GM23338 (cell line): ENCODE measurements around the gene RPTOR. TPM values are rescaled to one million over a fixed set of nuclear protein-coding genes. Genes with fewer than 3 reads are reported as not detected.

Source experiments
- ATAC-seq: fragments of 200-7000 bp; cut with Tn5 transposase; 3 replicates; pipeline ENCODE4 v1.9.1; 2020
- DNase-seq: peaks from one replicate; pipeline ENCODE4 v3.0.0-alpha.2; 2015; ENCODE audit warnings: low spot score
- H2AFZ ChIP-seq: fragments of 200-600 bp; sonication (generic); 2 replicates; pipeline ENCODE4 v1.8.0; 2016; ENCODE audit warnings: antibody characterized with exemption, mild to moderate bottlenecking, moderate library complexity
- H3F3A ChIP-seq: fragments of 200-600 bp; sonication (generic); replicated peaks from 2 replicates; pipeline ENCODE4 v1.8.0; 2017; ENCODE audit warnings: antibody characterized with exemption, mixed run types, low read depth
- H3K27ac ChIP-seq: fragments of 200-600 bp; sonication (generic); 2 replicates; pipeline ENCODE4 v1.6.1; 2016; ENCODE audit warnings: low read depth
- H3K27me3 ChIP-seq: fragments of 200-600 bp; sonication (generic); 2 replicates; pipeline ENCODE4 v1.8.0; 2016; ENCODE audit warnings: mild to moderate bottlenecking, mixed run types, moderate library complexity; ENCODE audit not compliant: insufficient read depth
- H3K36me3 ChIP-seq: fragments of 200-600 bp; sonication (generic); 2 replicates; pipeline ENCODE4 v1.8.0; 2016; ENCODE audit warnings: mild to moderate bottlenecking; ENCODE audit not compliant: insufficient read depth
- H3K4me1 ChIP-seq: fragments of 200-600 bp; sonication (generic); 2 replicates; pipeline ENCODE4 v1.8.0; 2016; ENCODE audit warnings: mild to moderate bottlenecking, moderate library complexity; ENCODE audit not compliant: insufficient read depth
- H3K4me2 ChIP-seq: fragments of 200-600 bp; sonication (generic); 2 replicates; pipeline ENCODE4 v1.7.1; 2017; ENCODE audit warnings: mixed run types
- H3K4me3 ChIP-seq: fragments of 200-600 bp; sonication (generic); 2 replicates; pipeline ENCODE4 v1.6.1; 2016; ENCODE audit warnings: mixed run types
- H3K79me2 ChIP-seq: fragments of 200-600 bp; sonication (generic); replicated peaks from 2 replicates; pipeline ENCODE4 v1.8.0; 2017; ENCODE audit warnings: mild to moderate bottlenecking; ENCODE audit not compliant: insufficient read depth
- H3K9me2 ChIP-seq: fragments of 200-600 bp; sonication (generic); 2 replicates; pipeline ENCODE4 v1.8.0; 2017; ENCODE audit not compliant: insufficient read depth
- H4K20me1 ChIP-seq: fragments of 200-600 bp; sonication (generic); replicated peaks from 2 replicates; pipeline ENCODE4 v1.8.0; 2017; ENCODE audit warnings: mild to moderate bottlenecking; ENCODE audit not compliant: insufficient read depth
- H3K27ac Mint-ChIP-seq: 2 replicates; pipeline ENCODE4 v1.8.0; 2020; ENCODE audit warnings: inconsistent platforms, mild to moderate bottlenecking, moderate library complexity, mixed read lengths
- H3K27me3 Mint-ChIP-seq: 3 replicates; pipeline ENCODE4 v1.8.0; 2022; ENCODE audit warnings: low read depth, mild to moderate bottlenecking, moderate library complexity, mixed read lengths, inconsistent platforms; ENCODE audit not compliant: insufficient read depth, poor library complexity
- H3K36me3 Mint-ChIP-seq: 3 replicates; pipeline ENCODE4 v1.8.0; 2021; ENCODE audit warnings: low read depth, mild to moderate bottlenecking, inconsistent platforms, moderate library complexity, mixed read lengths
- H3K4me1 Mint-ChIP-seq: 3 replicates; pipeline ENCODE4 v1.8.0; 2020; ENCODE audit warnings: mild to moderate bottlenecking, inconsistent platforms, mixed read lengths
- H3K4me3 Mint-ChIP-seq: 3 replicates; pipeline ENCODE4 v1.8.0; 2021; ENCODE audit warnings: moderate library complexity, mild to moderate bottlenecking, inconsistent platforms, mixed read lengths
- H3K9me3 Mint-ChIP-seq: 3 replicates; pipeline ENCODE4 v1.8.0; 2020; ENCODE audit warnings: moderate library complexity, mild to moderate bottlenecking, inconsistent platforms, mixed read lengths
- CREB1 ChIP-seq: fragments of 250-450 bp; sonication (Bioruptor Pico); IDR thresholded peaks from 2 replicates; pipeline ENCODE4 v1.5.0; 2020; ENCODE audit warnings: low read depth, mild to moderate bottlenecking, moderate library complexity
- EZH2 ChIP-seq: fragments of 200-600 bp; sonication (generic); IDR thresholded peaks from one replicate; pipeline ENCODE4 v1.8.0; 2017; ENCODE audit warnings: antibody characterized with exemption, mild to moderate bottlenecking, low read depth; ENCODE audit not compliant: unreplicated experiment
- EZH2phosphoT487 ChIP-seq: fragments of 200-600 bp; sonication (generic); IDR thresholded peaks from one replicate; pipeline ENCODE4 v1.8.1; 2018; ENCODE audit warnings: antibody characterized with exemption; ENCODE audit not compliant: unreplicated experiment
- JUNB ChIP-seq: IDR thresholded peaks from one replicate; pipeline ENCODE4 v1.6.1; 2016; ENCODE audit warnings: antibody characterized with exemption; ENCODE audit not compliant: unreplicated experiment
- NANOG ChIP-seq: IDR thresholded peaks from 2 replicates; pipeline ENCODE4 v1.6.1; 2016; ENCODE audit warnings: antibody characterized with exemption, borderline replicate concordance
- POLR2AphosphoS5 ChIP-seq: IDR thresholded peaks from 2 replicates; pipeline ENCODE4 v1.6.1; 2016; ENCODE audit warnings: antibody characterized with exemption, low read depth
- STAT1 ChIP-seq: IDR thresholded peaks from one replicate; pipeline ENCODE4 v1.6.1; 2016; ENCODE audit warnings: antibody characterized with exemption; ENCODE audit not compliant: unreplicated experiment
- ZNF114 ChIP-seq: fragments of 250-450 bp; sonication (Bioruptor Pico); IDR thresholded peaks from 2 replicates; pipeline ENCODE4 v1.5.0; 2020; ENCODE audit warnings: mild to moderate bottlenecking, moderate library complexity
- ZNF331 ChIP-seq: fragments of 250-450 bp; sonication (Bioruptor Pico); IDR thresholded peaks from 2 replicates; pipeline ENCODE4 v1.5.0; 2020; ENCODE audit warnings: low read depth, mild to moderate bottlenecking, moderate library complexity
- polyA plus RNA-seq: library from polyadenylated mRNA; unstranded; fragments of >200 nt; fragmentation: Nextera tagmentation; extraction: Ambion mirVana; gene quantifications from 2 replicates; pipeline ENCODE4 v1.2.1, GENCODE V29; 2016
- total RNA-seq: library from RNA; depleted of rRNA; stranded (reverse); fragments of >200 nt; shearing (Covaris generic); gene quantifications from 2 replicates; pipeline ENCODE4 v1.2.3, GENCODE V29; 2014
- TF ChIP-seq, protein P1 (sequence below), 2 experiments: fragments of 200-600 bp in 1 of 2; sonication (generic) in 1 of 2; conservative IDR thresholded peaks; 2 replicates each; pipeline versions ENCODE4 v1.5.1 to v1.6.1; 2016 to 2017; ENCODE audit warnings: antibody characterized with exemption in 2 of 2, low read depth in 2 of 2, mild to moderate bottlenecking in 2 of 2, moderate library complexity in 1 of 2
- TF ChIP-seq, protein P2 (sequence below): fragments of 250-450 bp; sonication (Bioruptor Pico); IDR thresholded peaks from 2 replicates; pipeline ENCODE4 v1.5.0; 2020; ENCODE audit warnings: mild to moderate bottlenecking, moderate library complexity
- TF ChIP-seq, protein P3 (sequence below): IDR thresholded peaks from one replicate; pipeline ENCODE4 v1.6.1; 2018; ENCODE audit warnings: antibody characterized with exemption; ENCODE audit not compliant: unreplicated experiment
- TF ChIP-seq, protein P4 (sequence below): IDR thresholded peaks from 2 replicates; pipeline ENCODE4 v1.6.1; 2016; ENCODE audit warnings: antibody characterized with exemption

The RPTOR gene
- total and polyA plus RNA-seq, 2 experiments from 2014 or later = 9.5 to 38.0 TPM

DNA sequence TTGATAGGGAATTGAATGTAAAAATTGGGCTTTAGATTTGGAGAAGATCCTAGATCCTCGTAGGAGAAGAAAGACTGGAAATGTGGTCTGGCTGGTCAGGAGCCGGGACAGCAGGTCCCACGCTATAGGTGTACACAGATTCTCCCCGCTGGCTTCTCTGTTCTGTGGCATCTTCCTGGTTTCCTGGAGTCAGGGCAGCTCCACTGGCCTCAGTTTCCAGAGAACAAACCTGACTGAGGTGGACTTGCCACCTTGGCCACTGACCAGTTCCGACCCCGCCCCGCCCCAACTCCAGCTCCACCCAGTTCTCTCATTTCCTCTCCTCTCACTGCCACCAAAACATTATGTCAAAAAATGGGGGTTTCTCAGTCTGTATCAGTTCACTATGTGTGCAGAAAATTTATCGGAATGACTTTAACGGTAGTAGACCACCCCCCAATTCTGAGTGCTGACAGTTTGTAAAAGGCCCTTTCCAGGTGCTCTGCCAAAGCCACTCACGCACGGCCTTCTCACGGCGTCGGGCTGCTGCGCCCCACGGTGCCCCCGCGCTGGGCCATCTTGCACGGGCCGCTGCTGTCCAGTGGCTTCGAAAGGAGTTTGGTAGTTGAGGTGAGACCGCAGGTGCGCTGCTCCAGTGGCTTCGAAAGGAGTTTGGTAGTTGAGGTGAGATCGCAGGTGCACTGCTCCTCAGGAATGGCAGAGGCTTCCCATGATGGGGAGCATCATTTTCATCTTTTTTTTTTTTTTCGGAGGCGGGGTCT lies 285.6 kb downstream of the RPTOR start:
- peaks cover 4% of the 10 kb centered on the region; the same call in 1 of the 3 replicates for H3K36me3 Mint-ChIP-seq
- H3K9me3 Mint-ChIP-seq = no peaks in the 10 kb centered on the region
- Histone ChIP-seq H3F3A (0 out of 2 replicates have a peak, but pooled peaks cover 13% of the 10 kb centered on the region), H3K4me2 (no peak overlapping the region), H3K4me1 (peaks cover 22% of the 10 kb centered on the region), H2AFZ (no peak overlapping the region), H4K20me1 (no peaks in the 10 kb centered on the region; the same call in 1 of the 2 replicates), H3K36me3 (no peaks in the 10 kb centered on the region), H3K4me3 (no peak overlapping the region), H3K27ac (no peak overlapping the region), H3K27me3 (no peaks in the 10 kb centered on the region), H3K79me2 (no peaks in the 10 kb centered on the region; the same call in 1 of the 2 replicates), H3K9me2 (no peaks in the 10 kb centered on the region)
- no peak overlapping the region for H3K4me3 Mint-ChIP-seq
- peaks cover 21% of the 10 kb centered on the region for H3K27me3 Mint-ChIP-seq
- DNase-seq = no peak
- H3K4me1 Mint-ChIP-seq = peaks cover 58% of the 10 kb centered on the region
- TF ChIP-seq NANOG (no peak), JUNB (no peak), ZNF331 (CRISPR knock-in tag) (no peak), ZNF114 (no peak), EZH2 (no peak), CREB1 (CRISPR knock-in tag) (no peak), STAT1 (no peak), POLR2AphosphoS5 (no peak), EZH2phosphoT487 (no peak)
- TF ChIP-seq, protein P1, sequence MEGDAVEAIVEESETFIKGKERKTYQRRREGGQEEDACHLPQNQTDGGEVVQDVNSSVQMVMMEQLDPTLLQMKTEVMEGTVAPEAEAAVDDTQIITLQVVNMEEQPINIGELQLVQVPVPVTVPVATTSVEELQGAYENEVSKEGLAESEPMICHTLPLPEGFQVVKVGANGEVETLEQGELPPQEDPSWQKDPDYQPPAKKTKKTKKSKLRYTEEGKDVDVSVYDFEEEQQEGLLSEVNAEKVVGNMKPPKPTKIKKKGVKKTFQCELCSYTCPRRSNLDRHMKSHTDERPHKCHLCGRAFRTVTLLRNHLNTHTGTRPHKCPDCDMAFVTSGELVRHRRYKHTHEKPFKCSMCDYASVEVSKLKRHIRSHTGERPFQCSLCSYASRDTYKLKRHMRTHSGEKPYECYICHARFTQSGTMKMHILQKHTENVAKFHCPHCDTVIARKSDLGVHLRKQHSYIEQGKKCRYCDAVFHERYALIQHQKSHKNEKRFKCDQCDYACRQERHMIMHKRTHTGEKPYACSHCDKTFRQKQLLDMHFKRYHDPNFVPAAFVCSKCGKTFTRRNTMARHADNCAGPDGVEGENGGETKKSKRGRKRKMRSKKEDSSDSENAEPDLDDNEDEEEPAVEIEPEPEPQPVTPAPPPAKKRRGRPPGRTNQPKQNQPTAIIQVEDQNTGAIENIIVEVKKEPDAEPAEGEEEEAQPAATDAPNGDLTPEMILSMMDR (conservative IDR thresholded peaks at IDR 0.05; ENCODE audit: low read depth in 2 of 2) = no peak
- TF ChIP-seq, protein P2, sequence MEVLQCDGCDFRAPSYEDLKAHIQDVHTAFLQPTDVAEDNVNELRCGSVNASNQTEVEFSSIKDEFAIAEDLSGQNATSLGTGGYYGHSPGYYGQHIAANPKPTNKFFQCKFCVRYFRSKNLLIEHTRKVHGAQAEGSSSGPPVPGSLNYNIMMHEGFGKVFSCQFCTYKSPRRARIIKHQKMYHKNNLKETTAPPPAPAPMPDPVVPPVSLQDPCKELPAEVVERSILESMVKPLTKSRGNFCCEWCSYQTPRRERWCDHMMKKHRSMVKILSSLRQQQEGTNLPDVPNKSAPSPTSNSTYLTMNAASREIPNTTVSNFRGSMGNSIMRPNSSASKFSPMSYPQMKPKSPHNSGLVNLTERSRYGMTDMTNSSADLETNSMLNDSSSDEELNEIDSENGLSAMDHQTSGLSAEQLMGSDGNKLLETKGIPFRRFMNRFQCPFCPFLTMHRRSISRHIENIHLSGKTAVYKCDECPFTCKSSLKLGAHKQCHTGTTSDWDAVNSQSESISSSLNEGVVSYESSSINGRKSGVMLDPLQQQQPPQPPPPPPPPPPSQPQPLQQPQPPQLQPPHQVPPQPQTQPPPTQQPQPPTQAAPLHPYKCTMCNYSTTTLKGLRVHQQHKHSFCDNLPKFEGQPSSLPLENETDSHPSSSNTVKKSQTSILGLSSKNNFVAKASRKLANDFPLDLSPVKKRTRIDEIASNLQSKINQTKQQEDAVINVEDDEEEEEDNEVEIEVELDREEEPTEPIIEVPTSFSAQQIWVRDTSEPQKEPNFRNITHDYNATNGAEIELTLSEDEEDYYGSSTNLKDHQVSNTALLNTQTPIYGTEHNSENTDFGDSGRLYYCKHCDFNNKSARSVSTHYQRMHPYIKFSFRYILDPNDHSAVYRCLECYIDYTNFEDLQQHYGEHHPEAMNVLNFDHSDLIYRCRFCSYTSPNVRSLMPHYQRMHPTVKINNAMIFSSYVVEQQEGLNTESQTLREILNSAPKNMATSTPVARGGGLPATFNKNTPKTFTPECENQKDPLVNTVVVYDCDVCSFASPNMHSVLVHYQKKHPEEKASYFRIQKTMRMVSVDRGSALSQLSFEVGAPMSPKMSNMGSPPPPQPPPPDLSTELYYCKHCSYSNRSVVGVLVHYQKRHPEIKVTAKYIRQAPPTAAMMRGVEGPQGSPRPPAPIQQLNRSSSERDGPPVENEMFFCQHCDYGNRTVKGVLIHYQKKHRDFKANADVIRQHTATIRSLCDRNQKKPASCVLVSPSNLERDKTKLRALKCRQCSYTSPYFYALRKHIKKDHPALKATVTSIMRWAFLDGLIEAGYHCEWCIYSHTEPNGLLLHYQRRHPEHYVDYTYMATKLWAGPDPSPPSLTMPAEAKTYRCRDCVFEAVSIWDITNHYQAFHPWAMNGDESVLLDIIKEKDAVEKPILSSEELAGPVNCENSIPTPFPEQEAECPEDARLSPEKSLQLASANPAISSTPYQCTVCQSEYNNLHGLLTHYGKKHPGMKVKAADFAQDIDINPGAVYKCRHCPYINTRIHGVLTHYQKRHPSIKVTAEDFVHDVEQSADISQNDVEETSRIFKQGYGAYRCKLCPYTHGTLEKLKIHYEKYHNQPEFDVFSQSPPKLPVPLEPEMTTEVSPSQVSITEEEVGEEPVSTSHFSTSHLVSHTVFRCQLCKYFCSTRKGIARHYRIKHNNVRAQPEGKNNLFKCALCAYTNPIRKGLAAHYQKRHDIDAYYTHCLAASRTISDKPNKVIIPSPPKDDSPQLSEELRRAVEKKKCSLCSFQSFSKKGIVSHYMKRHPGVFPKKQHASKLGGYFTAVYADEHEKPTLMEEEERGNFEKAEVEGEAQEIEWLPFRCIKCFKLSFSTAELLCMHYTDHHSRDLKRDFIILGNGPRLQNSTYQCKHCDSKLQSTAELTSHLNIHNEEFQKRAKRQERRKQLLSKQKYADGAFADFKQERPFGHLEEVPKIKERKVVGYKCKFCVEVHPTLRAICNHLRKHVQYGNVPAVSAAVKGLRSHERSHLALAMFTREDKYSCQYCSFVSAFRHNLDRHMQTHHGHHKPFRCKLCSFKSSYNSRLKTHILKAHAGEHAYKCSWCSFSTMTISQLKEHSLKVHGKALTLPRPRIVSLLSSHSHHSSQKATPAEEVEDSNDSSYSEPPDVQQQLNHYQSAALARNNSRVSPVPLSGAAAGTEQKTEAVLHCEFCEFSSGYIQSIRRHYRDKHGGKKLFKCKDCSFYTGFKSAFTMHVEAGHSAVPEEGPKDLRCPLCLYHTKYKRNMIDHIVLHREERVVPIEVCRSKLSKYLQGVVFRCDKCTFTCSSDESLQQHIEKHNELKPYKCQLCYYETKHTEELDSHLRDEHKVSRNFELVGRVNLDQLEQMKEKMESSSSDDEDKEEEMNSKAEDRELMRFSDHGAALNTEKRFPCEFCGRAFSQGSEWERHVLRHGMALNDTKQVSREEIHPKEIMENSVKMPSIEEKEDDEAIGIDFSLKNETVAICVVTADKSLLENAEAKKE = no peak
- TF ChIP-seq, protein P3, sequence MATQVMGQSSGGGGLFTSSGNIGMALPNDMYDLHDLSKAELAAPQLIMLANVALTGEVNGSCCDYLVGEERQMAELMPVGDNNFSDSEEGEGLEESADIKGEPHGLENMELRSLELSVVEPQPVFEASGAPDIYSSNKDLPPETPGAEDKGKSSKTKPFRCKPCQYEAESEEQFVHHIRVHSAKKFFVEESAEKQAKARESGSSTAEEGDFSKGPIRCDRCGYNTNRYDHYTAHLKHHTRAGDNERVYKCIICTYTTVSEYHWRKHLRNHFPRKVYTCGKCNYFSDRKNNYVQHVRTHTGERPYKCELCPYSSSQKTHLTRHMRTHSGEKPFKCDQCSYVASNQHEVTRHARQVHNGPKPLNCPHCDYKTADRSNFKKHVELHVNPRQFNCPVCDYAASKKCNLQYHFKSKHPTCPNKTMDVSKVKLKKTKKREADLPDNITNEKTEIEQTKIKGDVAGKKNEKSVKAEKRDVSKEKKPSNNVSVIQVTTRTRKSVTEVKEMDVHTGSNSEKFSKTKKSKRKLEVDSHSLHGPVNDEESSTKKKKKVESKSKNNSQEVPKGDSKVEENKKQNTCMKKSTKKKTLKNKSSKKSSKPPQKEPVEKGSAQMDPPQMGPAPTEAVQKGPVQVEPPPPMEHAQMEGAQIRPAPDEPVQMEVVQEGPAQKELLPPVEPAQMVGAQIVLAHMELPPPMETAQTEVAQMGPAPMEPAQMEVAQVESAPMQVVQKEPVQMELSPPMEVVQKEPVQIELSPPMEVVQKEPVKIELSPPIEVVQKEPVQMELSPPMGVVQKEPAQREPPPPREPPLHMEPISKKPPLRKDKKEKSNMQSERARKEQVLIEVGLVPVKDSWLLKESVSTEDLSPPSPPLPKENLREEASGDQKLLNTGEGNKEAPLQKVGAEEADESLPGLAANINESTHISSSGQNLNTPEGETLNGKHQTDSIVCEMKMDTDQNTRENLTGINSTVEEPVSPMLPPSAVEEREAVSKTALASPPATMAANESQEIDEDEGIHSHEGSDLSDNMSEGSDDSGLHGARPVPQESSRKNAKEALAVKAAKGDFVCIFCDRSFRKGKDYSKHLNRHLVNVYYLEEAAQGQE = no peak
- TF ChIP-seq, protein P4, sequence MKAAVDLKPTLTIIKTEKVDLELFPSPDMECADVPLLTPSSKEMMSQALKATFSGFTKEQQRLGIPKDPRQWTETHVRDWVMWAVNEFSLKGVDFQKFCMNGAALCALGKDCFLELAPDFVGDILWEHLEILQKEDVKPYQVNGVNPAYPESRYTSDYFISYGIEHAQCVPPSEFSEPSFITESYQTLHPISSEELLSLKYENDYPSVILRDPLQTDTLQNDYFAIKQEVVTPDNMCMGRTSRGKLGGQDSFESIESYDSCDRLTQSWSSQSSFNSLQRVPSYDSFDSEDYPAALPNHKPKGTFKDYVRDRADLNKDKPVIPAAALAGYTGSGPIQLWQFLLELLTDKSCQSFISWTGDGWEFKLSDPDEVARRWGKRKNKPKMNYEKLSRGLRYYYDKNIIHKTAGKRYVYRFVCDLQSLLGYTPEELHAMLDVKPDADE = no peak
- no peak for ATAC-seq
- H3K27ac Mint-ChIP-seq = no peak overlapping the region
